GM19239 (cell line): Measurements from ENCODE around the gene ZBTB39.
"Not testable (repeated sequence)": the region's sequence is repeated elsewhere in the genome, so short reads cannot be mapped to it uniquely, and the experiment has no call there.

ENCODE experiments used
- DNase-seq: peaks from one replicate; pipeline ENCODE4 v3.0.0; 2011; ENCODE audit warnings: low spot score; ENCODE audit not compliant: insufficient read length
- FAIRE-seq: peaks from 2 replicates; lab custom pipeline; 2011; peaks lifted over from hg19 to GRCh38; lab: Jason Lieb, UNC

Gene ZBTB39

DNA sequence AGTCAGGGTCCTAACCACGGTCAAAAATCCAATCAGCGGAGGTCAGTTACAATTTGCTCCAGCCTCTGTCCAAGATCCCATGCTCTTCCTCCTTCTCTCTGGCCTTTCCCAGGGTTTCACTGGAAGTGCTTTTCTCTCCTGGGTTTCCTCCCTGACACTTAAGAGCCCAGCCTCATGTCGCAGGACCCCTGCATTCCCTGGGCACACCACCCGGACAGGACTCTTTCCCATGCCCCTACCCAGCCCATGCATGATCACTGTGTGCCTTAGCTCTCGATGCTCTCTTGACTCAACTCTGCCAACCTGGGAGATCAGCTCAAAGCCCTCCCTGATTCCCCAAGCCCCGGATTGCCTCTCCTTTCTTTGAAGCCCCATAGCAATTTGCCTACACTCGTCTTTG, 25.4 kb upstream of the ZBTB39 start:
- FAIRE-seq, result no peak

DNA sequence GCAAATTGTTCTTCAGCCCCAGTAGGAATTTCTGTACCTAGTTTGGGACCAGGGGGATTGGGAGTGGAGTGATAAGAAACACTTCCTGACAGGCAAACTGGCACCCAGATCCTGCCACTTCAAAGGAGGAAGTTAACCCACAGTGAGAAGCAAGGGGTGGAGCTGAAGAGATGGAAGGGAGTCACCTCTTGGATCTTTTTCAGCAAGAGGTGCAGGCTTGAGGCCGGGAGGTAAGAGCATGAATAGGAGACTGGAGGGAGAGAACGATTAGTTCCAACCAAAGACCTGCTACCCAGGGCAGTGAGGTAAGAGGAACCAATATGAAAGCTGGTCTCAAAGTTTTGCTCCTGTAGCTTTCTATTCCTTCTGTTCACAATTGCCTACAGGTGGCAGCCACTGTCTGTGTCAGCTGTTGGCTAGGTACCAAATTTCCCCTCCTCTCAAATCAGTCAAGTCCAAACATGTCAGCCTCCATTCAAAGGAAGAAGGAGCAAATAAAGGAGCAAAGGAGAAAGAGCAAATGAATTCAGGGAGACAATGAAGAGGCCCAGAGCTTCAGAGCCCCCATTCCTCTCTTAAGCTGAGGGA, 24.9 kb upstream of the ZBTB39 start:
- FAIRE-seq (peak; percentile 74), DNase-seq (peak; percentile 33)

More for the DNA sequence above, 25.4 kb upstream of the ZBTB39 start:
- no peak for DNase-seq

DNA sequence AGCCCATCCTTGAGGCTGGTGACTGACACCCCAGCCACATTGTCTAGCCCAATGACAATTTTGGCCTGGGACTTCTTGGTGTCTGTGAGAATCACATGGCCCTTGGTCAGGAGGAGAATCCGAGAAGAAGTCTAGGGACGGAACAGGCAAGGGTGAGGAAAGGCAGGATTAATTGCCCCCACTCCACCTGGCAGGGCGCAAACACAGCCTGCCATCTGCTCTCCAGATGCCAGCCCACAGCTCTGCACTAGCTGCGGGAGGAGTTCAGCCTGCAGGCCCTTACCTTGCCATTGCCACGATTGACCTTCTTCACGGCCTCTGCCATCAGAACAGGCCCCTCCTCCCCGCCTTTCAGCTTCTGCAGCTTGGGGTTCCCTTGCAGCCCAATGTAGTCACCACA, 23.1 kb upstream of the ZBTB39 start:
- DNase-seq (no peak), FAIRE-seq (no peak)

DNA sequence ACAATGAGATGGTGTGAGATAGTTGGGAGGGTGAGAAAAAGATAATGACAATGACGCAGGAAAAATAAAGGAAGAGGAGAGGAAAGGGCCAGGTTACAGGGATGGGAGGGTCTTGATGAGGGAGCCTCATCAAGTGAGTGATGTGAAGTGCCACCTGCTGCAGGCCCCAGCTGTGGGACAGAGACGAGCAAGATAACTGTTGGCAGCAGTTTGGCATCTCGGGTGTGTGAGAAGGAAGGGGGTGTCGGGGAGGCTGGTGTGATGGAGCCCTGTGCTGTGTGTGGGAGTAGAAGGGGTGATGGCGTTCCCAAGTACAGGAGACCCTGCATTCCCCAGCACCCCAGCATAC, 21.4 kb upstream of the ZBTB39 start:
- FAIRE-seq, result no peak
- no peak for DNase-seq

DNA sequence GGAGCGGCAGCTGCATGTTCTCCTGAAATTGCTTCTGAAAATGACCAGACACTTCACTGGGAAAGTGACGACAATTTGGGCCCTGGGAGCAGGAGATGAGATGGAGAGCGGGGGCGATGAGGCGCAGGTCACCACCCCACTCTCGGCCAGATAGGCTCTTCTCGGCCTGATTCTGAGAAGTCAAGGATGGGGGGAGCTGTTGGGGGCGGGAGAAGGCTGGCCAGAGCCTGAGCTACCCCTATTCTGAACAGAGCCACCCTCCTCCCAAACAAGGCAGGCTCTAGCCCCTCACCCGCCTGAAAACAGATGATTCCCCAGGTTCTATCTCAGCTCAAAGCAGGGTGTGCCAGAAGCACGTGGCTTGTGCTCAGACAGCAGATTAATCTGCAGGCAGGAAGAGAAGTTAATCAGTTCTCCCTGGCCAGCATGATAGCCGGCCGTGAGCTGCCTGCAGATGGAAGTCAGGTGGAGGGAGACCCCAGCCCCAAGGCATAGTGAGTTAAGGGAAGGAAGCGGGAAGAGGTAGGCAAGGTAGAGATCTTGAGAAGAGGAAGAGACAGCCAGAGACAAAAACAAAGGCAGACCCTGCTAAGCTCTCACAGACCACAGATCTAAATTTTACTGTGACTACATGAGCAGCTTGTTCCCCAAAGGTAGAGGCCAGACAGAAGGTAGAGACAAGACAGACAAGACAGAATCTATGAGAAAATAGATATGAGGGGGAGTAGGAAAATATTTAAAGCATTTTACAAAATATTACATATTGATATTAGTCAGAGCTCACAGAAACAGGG, 20.9 kb upstream of the ZBTB39 start:
- DNase-seq (no peak), FAIRE-seq (no peak)

DNA sequence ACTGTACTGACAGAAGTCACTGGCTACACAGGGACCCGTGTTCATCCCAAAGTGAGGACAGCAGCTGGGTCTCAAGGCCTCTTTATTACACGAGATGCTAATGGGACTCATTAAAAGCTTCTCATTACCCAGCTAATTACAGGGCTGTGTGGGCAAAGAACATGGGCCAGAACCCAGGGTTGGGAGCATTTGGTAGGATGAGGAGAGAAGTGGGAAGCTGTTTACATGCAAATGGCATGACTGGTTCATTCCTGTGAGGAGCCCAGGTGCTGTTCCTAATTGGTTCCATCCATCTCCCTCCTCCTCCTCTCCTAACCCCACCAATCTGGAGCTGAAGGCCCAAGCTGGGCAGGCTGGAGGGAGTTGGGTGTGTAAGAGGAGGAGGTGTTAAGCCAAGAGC, 18.9 kb upstream of the ZBTB39 start:
- no peak for FAIRE-seq

DNA sequence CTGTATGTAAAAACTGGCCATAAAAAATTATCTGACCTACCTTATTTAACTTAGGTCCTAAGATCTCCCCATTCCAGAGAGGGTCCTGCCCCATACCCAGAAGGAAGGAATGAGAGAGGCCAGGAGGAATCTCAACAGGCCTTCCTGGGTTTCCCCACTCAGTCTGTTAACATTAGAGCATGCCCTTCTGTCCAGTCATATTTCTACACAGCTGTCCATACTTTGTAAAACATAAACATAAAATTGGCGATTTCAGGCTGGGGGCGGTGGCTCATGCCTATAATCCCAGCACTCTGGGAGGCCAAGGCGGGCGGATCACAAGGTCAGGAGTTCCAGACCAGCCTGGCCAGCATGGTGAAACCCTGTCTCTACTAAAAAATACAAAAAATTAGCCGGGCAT, 16.0 kb upstream of the ZBTB39 start:
- FAIRE-seq, result not testable (repeated sequence)

More for the DNA sequence above, 18.9 kb upstream of the ZBTB39 start:
- no peak for DNase-seq

DNA sequence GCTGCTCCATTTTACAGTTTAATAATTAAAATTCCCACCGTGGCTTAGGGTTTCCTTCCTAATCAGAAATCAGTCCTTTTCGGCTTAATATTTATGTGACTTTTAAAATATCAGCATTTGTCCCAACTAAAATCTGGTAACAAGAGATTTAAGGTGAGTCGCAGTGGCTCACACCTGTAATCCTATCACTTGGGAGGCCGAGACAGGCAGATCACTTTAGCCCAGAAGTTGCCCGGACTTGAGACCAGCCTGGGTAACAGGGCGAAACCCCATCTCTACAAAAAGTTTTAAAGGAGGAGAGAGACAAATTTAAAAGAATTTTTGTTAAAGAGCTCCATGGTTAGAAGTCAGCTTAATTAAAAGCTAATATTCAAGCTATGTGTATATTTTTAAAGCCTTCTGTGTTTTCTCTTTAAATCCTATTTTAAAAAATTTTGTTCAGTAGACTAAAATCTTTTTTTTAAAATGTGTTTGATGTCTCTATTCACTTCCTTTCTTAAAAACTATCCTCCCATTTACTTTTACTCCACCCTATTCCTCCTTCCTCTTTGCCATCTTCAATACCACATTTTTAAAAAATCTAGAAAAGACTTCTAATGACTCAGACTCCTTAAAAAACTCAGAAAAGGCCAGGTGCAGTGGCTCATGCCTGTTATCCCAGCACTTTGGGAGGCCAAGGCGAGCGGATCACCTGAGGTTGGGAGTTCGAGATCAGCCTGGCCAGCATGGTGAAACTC, 13.8 kb upstream of the ZBTB39 start:
- FAIRE-seq, result no peak
- DNase-seq, result no peak

More for the DNA sequence above, 16.0 kb upstream of the ZBTB39 start:
- DNase-seq, result not testable (repeated sequence)

DNA sequence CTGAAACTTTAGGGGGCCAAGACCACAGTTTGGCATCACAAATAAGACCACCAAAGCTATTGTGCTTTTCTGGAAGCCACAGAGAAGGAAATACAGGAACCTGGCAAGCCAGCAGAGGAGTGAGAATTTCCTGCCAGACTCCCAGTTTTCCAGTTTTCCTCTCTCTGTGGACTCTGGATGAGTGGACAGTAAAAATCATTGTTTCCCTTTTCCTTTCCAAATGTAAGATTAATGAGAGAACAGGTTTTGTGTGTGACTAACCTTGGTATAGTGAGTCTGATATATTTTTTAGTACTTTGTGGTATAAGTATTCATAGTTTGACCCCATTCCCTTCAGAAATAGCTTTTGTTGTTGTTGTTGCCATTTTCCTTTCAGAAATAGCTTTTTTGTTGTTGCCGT, 12.6 kb upstream of the ZBTB39 start:
- DNase-seq, result no peak
- FAIRE-seq, result no peak

DNA sequence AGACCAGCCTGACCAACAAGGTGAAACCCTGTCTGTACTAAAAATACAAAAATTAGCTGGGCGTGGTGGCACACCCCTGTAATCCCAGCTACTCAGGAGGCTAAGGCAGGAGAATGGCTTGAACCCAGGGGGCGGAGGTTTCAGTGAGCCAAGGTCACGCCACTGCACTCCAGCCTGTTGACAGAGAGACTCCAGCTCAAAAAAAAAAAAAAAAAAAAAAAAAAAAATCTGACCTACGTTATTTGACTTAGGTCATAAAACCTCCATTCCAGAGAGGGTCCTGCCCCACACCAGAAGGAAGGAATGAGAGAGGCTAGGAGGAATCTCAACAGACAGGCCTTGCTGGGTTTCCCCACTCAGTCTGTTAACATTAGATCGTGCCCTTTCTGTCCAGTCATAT, 12.0 kb upstream of the ZBTB39 start:
- FAIRE-seq, result not testable (repeated sequence)

DNA sequence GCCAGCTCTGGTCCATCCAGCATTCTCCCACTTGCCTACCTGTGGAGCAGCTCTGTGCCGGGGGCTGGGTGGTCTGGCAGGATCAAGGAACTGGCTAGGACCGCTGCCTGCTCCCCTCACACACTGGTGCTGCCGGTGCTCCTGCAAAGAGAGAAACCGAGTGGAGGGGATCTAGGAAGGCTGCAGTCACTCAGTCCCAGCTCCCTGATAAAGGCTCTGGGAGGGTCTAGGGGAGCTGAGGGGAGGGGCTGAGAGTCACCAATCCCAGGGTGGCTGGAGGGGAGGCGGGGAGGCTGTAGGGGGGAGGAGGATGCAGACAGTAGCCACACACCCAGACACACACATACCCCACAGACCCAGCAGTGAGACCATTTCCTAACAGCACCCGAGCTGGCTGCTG, 10.0 kb upstream of the ZBTB39 start, which contains the start of gene TAC3:
Gene TAC3 (minus strand): TSS at position 182 of the 400 bp plus-strand sequence. CDS start 732 bp downstream, outside the sequence.
- no peak for FAIRE-seq
- no peak for DNase-seq

More for the DNA sequence above, 12.0 kb upstream of the ZBTB39 start:
- DNase-seq, result not testable (repeated sequence)

DNA sequence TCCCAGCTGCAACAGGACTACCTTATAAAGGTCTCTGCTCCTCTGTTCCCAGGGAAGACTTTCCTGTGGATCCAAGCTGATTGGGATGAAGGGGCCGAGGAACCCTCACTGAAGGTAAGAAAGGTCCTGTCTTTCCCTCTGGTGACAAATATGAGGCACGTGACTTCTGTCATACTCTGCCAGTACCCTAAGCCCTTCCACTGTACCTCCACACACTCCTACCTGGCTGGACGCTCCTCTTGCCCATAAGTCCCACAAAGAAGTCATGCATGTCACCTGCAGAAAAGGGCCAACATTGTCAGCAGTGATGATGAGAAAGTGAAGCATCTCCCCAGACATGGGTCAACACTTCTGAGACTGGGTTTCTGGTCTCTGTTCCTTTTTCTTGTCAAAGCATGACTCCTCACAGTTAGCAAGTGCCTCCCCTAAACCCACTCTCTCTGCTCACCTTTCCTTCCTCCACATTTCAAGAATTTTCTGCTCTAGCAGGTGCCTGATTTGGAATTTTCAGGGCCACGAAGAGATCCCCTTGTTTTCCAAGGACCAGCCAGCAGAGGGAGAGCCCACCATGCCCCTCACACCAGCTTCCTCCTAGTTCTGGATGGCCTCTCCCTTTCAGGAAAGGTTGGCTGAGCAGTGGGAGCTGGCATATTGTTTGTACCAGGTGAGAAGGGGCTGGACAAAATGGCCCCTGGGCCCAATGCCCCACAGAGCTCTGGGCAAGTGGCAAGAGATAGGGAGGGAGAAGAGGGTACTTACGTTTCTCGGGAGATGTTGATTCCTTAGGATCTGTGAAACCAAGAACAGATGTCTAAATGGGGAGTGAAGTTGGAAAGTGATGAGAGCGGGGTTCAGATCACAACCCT, 6.5 kb upstream of the ZBTB39 start:
- DNase-seq, result peak; percentile 54
- FAIRE-seq, result peak; percentile 91

DNA sequence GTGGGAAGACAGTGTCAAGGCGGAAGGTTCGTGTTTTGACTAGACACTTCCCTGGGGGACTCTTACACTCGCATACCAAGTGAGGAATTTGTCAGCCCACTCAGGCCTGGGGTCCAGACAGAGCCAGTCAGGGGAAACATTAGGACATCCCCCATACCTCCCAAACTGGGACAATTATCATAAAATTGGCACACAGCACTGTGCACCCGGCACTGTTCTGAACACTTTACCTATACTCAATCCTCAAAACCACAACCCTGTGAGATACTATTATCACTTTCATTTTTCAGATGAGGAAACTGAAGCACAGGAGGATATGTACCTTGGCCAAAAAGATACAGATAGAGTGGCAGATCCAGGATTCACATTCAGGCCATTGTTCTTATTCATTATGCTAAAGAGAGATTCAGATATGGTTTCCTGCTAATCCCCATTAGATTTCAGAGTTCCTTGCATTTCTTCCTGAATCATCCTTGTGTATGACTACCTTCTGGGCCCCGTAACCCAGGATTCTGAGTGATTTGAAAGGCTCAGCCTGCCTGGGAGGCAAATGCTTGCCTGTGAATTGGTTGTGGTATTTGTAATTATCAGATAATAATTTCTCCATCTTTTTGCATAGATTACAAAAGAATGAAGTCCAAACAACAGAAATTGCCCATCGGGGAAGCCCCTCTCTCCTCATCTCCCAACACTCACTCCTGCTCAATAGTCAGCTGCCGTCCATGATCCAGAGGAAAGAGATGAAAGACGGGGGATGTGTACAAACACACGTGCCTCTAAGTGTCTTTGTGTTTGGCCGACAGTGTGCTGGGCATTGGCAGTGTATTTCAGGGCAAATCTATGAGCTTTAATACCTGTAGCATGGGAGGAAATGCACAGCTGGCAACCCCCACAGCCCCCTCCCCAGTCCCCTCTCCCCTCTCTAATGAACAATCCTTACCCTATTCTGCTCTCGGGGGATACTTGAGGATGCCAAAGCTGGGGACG, 5.4 kb upstream of the ZBTB39 start:
- DNase-seq (no peak), FAIRE-seq (peak; percentile 42)

DNA sequence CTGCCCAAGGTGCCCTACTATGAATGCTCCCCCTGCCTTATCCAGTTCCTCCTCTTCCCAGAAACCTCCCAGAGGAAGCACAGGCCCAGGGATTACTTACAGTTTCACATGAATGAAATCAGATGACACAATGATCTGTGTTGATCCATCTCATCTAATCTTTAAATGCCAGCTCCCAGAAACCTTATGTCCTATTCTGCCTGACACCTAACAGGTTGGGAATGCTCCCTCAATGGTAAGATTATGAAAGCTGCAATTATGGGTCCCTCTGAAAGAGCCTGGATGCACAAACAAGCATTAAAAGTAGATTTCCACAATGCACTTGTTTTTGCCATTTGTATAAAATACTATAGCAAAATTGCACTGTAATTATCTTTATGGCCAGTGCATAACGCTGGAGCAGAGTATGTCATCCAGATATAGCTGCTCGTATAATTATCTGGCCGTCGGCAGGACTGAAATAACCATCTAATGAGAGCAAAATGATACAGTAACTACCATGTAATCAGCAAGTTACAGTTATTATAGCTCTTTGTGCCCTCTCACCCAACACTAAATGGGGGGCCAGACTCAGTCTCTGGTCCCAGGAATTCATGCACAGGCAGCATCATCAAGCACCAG, 4.4 kb upstream of the ZBTB39 start:
- no peak for DNase-seq
- FAIRE-seq, result no peak

DNA sequence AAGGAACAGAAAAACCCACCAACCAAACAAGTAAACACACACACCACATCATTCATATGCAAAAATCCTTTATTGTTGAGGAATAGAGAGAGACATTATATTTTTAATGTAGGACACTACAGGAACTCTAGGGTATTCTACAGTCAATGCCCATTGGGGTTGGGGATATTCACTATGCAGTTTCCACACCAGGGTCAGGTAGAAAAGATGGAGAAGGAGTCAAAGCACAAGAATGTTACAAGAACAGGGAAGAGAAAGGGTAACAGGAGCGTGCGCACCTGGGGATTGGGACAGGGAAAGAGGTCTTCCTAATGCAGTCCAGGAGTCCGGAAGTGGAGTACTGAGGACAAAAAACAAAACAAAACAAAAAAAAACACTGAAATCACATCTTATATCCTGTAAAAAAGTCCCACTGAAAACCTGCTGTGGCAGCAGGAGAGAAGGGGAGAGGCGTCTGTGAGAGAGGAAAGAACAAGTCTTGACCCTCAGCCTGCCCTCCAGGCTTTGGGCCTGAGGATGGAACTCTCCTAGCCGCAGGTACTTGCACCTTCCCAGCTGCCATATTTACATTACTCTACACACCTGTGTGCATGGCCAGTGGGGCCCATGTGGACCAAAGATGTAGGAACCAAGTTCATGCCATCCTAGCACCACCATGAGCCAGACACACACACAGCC, 3.7 kb upstream of the ZBTB39 start:
- no peak for FAIRE-seq
- DNase-seq, result no peak

DNA sequence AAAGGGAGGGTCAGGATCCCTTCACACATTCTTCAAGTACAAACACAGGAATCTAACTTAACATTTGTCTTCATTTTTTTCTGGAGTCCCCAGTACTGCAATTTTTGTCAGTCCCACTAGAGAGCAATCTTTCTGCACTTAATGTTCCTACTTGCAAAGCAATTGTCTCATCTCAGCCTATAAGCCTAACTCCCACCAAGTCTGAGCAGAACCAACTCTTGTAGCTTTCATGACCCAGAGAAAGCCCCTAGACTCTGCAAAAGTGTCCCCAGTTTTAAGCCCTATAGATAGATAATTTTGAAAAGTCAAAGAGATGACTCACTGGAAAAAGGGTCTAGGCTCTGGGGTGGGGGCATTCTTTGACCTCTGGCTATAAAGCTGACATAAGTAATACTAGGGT, 1.8 kb upstream of the ZBTB39 start:
- DNase-seq, result peak; percentile 45
- FAIRE-seq, result peak; percentile 73

DNA sequence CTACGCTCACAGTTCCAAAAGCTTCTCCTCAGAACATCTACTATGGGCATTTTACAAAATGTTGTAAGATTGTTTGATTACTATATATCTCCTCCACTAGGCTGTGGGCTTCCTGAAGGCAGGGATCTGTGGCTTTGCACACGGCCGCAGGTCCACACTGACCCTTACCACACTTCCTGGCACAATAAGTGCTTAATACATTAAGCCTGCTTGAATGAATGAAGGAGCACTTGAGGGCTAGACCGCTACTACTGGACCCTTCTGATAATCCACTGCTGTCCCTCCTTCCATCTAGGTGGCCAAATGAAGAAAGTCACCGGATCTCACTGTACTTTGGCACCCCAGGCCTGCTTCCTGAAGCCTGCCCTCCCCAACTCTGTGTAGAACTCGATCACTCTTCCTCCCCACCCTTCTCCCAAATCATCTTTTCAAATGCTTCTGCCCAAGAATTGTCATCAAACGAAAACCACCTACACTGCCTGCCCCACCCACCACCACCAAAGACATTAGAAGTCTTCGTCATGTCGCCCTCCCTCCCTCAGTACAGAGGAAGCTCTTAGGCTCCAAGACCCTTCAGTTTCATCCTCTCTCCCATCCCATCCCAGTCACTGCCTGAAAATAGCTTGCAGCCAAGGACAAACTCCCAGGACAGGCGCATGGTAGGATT, 596 bp upstream of the ZBTB39 start:
- DNase-seq (no peak), FAIRE-seq (no peak)
